ENCODE data around the gene FTHL17. TPM values are rescaled to one million over a fixed set of nuclear protein-coding genes. Genes with fewer than 3 reads are reported as not detected.

The FTHL17 gene
- not detected in 2 replicates for total RNA-seq

DNA sequence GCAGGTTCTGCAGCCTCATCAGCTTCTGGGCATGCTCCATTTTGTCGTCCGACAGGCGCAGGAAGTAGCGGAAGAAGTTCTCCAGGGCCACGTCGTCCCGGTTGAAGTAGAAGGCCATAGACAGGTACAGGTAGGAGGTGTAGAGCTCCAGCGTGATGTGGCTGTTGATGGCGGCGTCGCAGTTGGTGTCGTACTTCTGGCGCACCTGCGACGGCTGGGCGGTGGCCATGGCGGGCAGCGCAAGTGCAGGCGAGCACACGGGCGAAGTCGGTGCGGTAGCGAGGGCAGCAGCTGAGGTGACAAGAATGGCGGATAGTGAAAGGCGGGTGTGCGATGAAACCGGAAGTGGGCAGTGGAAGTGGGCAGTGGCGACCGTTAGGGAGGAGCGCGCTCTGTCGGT lies at the start of gene FTHL17:
Gene FTHL17 (minus strand): TSS at position 317 of the 400 bp plus-strand sequence. CDS start 88 bp downstream, at position 229.
- DNase-seq (ENCODE audit: extremely low read depth, low read depth, low spot score) = no peak

DNA sequence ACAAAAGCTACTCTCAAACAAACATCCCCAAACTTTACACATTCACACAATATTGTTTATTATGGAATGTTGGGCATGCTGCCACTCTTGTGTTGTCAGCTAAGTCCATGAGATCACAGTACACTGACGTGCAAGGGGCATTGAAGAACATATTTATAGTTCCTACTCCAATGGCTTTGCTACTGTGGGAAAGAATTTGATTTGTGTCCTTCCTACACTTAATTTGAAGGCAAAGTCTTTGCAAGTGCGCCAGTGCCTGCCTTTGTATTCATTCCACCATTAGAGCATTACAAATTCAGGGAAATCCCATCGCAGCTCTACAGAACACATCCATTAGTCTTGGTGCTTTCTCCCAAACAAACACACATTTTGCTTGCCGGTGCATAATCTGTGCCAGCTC lies 45.4 kb upstream of the FTHL17 start:
- no peak for DNase-seq (ENCODE audit: extremely low read depth, low read depth, low spot score)

DNA sequence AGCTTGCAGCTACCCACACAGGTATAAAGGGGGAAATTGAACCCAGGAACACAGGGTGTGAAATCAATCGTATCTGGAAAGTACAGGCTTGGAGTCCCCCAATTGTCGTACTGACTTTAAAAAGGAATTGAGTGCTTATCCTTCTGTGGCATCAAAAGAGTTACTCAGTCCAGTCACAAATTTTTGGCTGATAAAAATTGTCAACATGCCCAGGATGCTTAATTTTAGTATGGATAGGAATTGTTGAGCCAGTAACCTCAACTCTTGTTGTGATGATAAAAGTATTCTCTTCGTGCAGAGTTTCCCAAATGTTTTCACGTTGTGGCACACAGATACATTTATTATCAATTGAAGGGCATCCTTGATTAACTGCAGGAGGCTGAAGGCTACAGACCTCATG lies 43.6 kb upstream of the FTHL17 start:
- no peak for DNase-seq (ENCODE audit: extremely low read depth, low read depth, low spot score)

DNA sequence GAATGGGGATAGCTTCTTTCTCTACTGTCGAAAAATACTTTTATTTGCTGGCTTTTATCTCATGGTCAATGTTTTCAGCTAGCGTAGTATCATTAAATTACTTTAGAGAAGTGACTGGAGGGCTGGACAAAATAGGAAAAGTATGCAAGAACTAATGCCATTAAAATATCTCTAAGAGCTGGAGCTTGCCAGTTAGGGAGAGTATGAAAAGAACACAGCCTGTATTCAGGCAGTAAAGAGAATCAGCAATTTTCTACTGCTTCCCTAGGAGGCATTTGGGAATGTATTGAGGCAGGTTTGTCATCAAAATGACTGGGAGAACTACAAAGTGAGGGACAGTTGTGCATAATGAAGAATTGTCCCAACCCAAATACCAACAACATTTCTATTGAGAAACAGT lies 43.0 kb upstream of the FTHL17 start:
- no peak for DNase-seq (ENCODE audit: extremely low read depth, low read depth, low spot score)

DNA sequence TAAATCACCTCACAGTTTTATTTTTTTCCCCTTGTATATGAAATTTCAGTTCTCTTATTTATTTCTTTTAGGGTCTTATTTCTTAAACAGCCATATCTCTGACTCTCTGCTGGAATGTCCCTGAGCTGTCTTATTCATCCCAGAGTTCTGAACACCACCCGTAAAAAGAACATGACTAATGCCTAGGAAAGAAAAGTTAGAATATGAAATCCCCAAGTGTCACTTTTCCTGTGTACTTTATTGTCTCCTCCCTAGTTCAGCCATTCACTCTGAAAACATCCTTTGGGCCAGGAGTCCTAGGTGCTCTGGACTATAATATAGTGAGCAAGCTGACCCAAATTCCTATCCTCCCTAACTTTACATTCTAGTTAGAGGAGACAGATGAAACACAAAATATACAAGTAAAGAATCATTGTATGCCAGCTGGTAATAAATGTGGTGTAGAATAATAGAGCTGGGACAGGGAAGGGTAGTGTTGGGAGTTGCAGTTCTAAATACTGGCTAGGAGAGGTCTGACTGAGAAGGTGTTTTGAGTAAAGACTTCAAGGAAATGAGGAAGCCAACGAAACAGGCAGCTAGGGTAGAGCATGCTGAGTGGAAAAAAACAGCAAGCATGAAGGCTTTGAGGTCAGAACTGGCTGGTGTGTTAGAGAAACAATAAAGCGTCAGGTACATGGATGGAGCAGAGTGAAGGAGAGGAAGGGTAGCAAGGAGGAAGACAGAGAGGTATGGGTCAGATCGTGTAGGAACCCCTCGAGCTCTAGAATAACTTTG lies 40.6 kb upstream of the FTHL17 start:
- DNase-seq (ENCODE audit: extremely low read depth, low read depth, low spot score) = no peak

DNA sequence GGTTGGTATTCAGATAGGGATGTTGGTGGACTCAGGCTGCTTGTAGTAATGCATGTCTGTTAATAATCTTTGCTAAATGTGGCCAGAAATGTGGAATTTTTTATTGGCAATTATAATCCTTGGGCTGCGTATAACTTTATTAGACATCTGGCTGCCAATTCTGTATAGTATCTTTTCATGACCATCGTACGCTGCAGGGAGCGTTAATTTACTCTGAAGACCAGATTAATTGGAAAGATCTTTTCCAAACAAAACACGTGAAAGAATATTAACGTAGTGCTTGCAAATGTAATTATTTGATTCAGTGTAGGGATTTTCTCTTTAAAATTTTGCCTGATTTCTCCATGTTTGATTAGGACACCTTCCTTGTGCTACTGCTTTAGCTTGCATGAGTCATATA lies 38.8 kb upstream of the FTHL17 start:
- DNase-seq (ENCODE audit: extremely low read depth, low read depth, low spot score) = no peak

DNA sequence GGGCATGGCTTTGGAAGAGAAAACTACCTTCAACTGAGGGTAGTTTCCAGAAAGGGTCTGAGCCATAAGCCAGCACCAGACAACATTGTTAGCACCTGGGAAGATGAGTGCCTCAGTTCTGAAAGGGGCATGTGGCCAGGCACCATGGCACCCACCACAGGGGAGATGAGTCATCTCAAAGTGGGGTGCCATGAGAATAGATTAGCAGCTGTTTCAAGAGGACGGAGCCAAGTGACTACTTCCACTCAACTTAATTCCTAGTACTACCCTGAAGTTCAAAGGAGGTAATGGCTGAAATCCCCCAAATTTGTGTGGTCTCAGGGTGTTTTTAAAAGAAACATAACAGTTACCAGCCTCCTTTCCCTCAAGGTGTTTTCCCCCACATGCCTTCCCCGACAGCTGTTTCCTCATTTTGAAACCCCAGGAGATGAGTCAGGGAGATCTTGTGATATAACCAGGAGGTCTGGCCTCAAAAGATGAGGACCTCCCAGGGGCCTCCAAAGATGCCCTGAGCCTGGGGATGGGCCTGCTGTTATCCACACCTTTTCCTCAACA lies 27.8 kb upstream of the FTHL17 start:
- no peak for DNase-seq (ENCODE audit: extremely low read depth, low read depth, low spot score)

DNA sequence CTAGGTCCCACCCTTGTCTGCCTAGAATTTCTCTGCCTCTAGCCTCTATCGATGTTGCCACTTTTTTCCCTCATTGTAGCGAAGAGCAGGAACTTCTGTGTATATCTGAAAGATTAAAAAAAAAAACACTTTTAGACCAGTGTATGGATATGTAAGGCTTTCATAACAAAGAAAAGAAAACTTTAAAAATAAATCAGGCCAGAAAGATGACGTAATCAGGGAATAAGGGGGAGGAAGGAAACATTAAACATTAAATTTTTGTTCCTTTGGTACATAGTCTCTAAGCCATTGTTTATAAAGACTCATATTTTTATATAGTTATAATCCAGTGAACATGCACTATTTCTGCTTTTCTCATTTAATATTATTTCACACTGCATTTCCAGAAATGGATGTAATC lies 26.2 kb upstream of the FTHL17 start:
- DNase-seq (ENCODE audit: extremely low read depth, low read depth, low spot score) = no peak

DNA sequence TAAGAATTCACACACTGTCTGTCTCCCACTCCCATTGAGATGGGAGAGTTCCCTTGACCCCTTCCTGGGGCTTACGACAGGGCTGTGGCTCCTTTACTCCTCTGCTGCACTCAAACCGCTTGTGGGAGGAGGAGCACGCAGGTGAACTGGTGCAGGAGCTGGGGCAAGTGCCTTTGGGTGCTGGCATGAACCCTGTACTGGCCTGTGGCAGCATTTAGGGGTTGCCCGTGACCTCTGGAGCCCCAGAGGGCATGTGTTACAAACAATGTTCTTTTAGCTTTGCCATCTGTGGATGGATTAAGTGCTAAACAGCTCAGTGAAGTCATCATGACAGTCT lies 21.8 kb upstream of the FTHL17 start:
- DNase-seq (ENCODE audit: extremely low read depth, low read depth, low spot score) = no peak

DNA sequence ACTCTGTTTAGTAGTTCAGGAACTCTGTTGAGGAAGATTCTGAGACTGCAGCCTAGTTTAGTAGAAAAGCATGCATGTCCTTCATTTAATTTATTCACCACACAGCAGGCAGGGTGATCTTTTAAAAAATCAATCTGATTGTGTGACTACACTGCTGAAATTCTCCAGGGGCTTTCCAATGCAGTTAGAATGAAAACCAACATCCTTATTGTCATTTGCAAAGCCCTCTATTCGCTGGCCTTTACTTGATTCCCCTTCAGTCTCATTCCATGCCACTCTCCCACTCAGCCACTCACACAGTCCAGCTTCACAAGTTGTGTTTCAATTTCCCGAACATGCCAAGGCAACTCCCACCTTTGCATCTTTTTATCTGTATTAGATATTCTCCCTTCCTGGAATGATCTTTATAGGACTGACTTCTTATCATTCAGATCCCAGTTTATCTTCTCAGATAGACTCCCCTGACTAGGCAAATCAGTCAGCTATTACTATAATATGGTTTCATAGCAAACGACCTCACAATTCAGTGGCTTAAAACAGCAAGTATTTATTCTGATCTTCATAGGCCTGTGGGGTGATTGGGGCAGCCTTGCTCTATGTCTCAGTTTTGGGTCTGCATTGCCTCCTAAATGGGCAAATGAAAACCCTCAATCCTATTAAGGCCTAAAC lies 21.3 kb upstream of the FTHL17 start:
- no peak for DNase-seq (ENCODE audit: extremely low read depth, low read depth, low spot score)

DNA sequence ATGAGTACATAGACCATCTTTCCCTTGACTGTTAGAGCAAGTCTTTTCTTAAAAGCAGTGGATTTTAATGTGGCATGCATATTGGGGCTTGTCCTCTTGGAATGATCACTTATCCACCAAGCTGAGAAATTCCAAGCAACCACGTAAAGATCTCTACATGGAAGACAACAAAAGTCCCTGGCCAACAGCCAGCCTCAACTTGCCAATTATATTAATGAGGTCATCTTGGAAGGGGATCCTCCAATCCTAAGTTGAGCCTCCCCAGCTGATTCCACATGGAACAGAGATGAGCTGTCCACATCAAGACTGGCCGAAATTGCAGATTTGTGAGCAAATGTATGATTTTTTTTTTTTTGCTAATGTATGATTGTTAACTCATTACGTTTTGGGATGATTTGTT lies 20.6 kb upstream of the FTHL17 start:
- DNase-seq (ENCODE audit: extremely low read depth, low read depth, low spot score) = no peak

DNA sequence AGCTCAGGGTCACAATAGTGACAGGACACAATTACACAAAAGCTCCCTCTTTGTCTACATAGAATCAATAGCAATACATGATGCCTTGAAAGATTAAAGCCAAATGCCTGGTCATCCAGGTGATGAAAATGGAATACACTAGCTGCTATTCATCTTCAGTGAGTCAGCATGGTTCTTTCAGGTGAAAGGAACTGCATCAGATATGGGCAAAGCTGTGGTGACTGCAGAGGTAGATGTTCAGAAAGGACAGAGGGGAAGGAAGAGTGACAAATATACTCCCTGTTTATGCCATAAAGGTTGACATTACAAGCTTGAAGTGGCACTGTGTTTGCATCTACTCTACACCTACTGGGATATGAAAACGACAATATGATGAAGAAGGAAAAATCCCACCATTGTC lies 20.0 kb upstream of the FTHL17 start:
- no peak for DNase-seq (ENCODE audit: extremely low read depth, low read depth, low spot score)

DNA sequence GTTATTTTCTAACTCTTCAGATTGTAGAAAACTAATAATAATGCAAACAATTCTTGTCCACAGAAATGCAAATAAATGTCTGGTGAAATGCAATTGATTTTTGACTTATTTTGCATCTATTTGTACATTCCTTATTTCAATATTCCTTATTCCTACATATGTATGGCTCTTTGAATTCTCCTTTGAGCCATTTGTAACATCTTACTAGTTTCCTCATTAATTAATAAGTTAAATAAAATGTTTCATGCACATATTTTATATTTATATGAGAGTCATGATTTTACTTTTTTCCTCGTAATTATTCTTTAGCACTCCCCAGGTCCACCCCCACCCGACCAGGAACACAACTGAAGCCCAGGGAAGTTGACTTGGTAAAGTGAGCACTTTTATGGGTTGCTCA lies 2.7 kb upstream of the FTHL17 start:
- DNase-seq (ENCODE audit: extremely low read depth, low read depth, low spot score) = no peak

DNA sequence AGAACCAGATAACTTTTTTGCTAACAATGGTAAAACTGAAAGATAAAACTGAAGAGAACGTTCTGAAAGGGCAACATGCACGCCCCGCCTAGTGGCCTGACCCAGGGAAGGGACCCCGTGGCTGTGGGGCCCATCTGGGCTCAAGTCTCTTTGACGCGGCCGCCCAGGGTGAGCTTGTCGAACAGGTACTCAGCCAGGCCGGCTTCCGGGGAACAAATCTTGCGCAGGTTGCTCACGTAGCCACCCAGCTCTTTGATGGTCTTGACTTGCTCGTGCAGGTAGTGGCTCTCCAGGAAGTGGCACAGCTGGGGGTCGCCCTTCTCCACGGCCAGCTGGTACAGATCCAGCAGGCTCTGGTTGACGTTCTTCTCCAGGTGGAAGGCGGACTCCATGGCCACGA lies 579 bp downstream of the FTHL17 start:
- no peak for DNase-seq (ENCODE audit: extremely low read depth, low read depth, low spot score)

DNA sequence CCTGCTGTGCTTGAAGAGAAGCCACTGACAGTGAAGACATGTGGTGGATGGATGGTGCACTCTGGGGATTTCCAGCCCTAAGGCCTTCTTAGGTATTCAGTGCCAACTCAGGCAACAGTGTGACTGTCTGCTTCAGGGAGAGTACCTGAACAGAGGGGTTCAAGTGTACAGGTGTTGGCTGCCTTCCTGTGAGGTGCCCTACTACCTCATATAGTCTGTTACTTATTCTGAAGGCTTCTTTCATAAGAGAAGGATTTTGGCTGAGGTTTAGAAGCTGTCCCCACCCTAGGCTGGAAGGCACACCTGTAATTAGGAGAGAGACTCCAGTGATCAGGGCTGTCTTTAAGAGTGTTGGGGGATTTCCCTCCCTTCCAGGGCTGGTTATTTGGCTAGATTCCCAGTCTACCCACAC lies 1.8 kb downstream of the FTHL17 start:
- DNase-seq (ENCODE audit: extremely low read depth, low read depth, low spot score) = no peak

DNA sequence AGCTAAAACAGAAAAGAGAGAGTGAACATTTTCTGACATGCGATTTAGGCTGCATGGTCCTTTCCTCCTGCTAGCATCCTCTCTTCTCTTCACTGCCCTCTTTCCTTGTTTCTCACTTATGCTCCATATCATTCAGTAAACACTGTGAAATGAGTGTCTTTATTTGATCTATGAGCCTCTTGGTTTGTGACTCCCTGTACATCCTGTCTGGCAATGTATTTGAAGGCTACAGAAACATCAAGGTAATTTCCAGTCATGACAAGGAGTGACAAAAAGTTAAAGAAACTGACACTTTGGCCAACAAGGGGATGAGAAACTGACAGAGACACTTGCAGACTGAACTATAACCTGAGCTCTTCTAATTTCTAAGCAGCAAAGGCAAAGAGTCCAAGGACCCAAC lies 8.7 kb downstream of the FTHL17 start:
- DNase-seq (ENCODE audit: extremely low read depth, low read depth, low spot score) = no peak

DNA sequence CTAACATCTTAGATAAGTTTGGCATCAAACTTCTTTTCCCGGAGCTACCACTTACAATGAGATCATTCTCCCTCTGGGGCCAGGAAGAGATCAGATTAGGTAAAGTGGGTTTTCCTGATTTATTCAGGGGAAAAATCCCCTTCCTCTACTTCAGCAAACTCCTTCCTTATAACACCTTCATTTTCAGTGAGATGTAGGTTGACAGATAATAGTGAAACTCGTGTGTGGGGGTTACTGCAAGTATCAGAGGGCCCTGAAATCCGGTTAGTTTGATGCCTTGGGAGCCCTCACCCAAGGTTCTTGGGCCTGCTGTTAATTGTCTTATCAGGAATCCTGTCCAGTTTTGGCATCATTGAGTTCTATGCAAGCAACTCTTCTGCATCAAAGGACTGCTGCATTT lies 10.8 kb downstream of the FTHL17 start:
- no peak for DNase-seq (ENCODE audit: extremely low read depth, low read depth, low spot score)

DNA sequence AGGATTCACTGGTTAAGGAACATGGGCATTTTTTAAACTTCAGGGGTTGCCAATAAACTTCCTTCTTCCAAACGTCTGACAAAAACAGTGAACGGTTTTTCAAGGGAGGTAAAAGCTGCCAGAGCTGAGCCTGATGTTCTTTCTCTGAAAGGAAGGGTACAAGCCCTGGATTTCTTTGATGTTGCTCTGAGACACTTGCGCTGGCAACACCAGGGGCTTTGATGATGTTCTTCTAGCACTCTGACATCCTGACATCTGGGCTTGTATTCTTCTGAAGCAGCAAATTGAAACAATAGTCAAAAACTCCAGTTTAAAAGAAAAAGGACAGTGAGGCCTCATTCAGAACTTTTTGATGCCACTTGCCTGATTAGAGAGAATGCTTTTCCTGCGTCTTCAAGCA lies 11.8 kb downstream of the FTHL17 start:
- no peak for DNase-seq (ENCODE audit: extremely low read depth, low read depth, low spot score)

DNA sequence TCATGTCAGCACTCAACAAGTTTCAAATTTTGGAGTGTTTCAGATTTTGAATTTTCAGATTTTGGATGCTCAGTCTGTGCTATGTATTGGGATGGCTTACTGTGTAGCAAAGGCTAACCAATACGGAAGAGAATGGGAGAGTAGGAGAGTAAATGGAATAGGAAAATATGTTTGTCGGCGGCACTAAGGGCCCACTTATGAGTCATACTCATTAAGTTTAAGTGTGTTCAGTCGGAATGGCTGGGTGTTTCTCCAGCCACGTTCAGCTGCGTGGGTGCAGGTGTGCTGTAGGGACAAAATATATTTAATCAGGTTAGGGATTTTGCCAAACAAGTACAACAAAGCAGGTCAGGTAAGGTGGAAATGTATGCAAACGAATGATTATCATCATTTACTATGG lies 13.6 kb downstream of the FTHL17 start:
- DNase-seq (ENCODE audit: extremely low read depth, low read depth, low spot score) = no peak

DNA sequence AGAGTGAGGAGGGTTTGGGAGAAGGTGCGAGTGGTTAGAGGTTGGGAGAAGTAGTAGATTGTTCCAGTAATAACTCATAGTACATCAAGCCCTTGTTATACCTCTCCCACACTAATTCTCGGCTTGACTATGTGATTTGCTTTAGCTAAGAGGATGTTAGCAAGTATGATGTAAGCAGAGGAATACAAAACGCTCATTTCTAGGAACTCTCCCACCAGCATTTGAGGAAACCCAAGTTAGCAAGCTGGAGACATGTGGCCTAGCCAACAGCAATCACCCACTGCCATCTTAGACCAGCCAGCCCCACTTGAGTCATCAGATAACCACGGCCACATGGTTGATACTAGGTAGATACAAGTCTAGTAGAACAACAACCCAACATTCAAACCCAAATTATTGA lies 14.2 kb downstream of the FTHL17 start:
- DNase-seq (ENCODE audit: extremely low read depth, low read depth, low spot score) = no peak

DNA sequence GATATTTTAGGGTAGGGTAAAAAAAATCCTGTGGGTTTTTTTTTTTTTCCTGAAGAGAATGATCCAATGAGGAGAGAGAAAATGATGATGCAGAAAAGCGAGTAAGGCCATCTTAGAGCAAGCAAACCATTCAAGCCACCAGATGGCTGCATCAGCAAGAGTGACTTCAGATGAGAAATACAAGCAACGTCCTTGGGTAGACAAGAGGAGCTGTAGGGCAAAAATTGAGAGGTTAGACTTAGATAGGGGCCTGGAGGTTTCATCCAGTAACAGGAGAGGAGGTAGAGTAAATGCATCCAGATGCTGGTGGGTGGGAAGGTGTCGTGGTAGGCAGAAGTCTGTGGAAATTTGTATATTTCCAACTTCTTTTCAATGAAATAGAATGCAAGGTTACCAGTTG lies 14.6 kb downstream of the FTHL17 start:
- no peak for DNase-seq (ENCODE audit: extremely low read depth, low read depth, low spot score)

DNA sequence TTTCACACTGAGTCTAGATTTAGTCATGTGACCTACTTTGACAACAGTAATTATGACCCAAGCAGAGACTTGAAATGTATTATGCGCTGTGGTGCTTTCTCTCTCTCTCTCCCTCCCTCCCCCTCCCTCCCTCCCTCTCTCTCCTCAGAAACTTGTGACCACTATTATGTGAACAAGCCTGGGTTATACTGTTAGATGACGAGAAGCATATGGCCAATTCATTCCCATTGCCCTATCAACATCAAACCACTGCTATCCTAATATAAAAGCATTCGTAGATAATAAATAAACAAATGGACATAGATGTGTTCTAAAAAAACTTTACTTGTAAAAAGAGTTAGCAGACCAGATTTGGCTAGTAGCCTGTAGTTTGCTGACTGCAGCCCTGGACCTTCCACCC lies 18.2 kb downstream of the FTHL17 start:
- DNase-seq (ENCODE audit: extremely low read depth, low read depth, low spot score) = no peak

All from glomerular endothelial cell (primary cell).